B cell (primary cell): Measurements from ENCODE around the gene C20orf173. TPM values are rescaled to one million over a fixed set of nuclear protein-coding genes. Genes with fewer than 3 reads are reported as not detected.

Source experiments
- ATAC-seq: fragments of 200-7000 bp; cut with Tn5 transposase; one replicate; pipeline ENCODE4 v1.10.0; 2021; ENCODE audit warnings: low read depth, mild to moderate bottlenecking, moderate number of reproducible peaks, moderate library complexity
- CTCF ChIA-PET: fragments of 350-600 bp; sonication (Branson Sonifier 250); formaldehyde crosslinking; loops from one replicate; lab custom pipeline; 2021; ENCODE audit warnings: antibody characterized with exemption, inconsistent platforms; lab: Charles Lee
- POLR2A ChIA-PET: fragments of 350-600 bp; sonication (Branson Sonifier 250); formaldehyde crosslinking; loops from one replicate; lab custom pipeline; 2021; ENCODE audit warnings: antibody characterized with exemption; lab: Charles Lee
- DNase-seq: peaks from one replicate; pipeline ENCODE4 v3.0.0; 2013
- H2AFZ ChIP-seq: 2 replicates; pipeline ENCODE4 v1.6.1; 2012; ENCODE audit warnings: mild to moderate bottlenecking, low read depth, low read length; ENCODE audit not compliant: insufficient read depth, poor library complexity, severe bottlenecking
- H3K27ac ChIP-seq, 2 donors: 1 replicate in 1 of 2; 2 replicates in 1 of 2; pipeline ENCODE4 v1.5.1; 2012 to 2013; ENCODE audit warnings: low read length in 2 of 2, mild to moderate bottlenecking in 2 of 2, moderate library complexity in 1 of 2
- H3K27me3 ChIP-seq, 4 experiments: fragments of 200-600 bp in 1 of 4; sonication (generic) in 1 of 4; replicated peaks in 1 of 4; 1 replicate in 2 of 4; 2 replicates in 2 of 4; pipeline versions ENCODE4 v1.6.1 to v1.7.0; 2013 to 2016; ENCODE audit warnings: low read length in 3 of 4, mild to moderate bottlenecking in 2 of 4, mixed read lengths in 1 of 4, moderate library complexity in 1 of 4; ENCODE audit not compliant: insufficient read depth in 4 of 4, control insufficient read depth in 3 of 4; ENCODE audit errors: control extremely low read depth in 1 of 4
- H3K36me3 ChIP-seq, 2 experiments: replicated peaks in 1 of 2; 1 replicate in 1 of 2; 2 replicates in 1 of 2; pipeline versions ENCODE4 v1.6.1 to v1.7.1; 2013; ENCODE audit warnings: low read length in 1 of 2; ENCODE audit not compliant: insufficient read depth in 2 of 2, control insufficient read depth in 1 of 2; ENCODE audit errors: control extremely low read depth in 1 of 2, extremely low read depth in 1 of 2
- H3K4me1 ChIP-seq, 2 donors: fragments of 200-600 bp in 1 of 2; sonication (generic) in 1 of 2; 1 replicate in 1 of 2; 2 replicates in 1 of 2; pipeline versions ENCODE4 v1.5.1 to v1.6.1; 2013 to 2017; ENCODE audit warnings: low read length in 2 of 2; ENCODE audit not compliant: control insufficient read depth in 2 of 2, insufficient read depth in 2 of 2
- H3K4me2 ChIP-seq: replicated peaks from 2 replicates; pipeline ENCODE3; 2012; ENCODE audit warnings: mild to moderate bottlenecking, low read depth, low read length; ENCODE audit not compliant: poor library complexity, severe bottlenecking
- H3K4me3 ChIP-seq, 5 experiments: fragments of 200-600 bp in 1 of 5; sonication (generic) in 1 of 5; 1 replicate in 3 of 5; 2 replicates in 2 of 5; pipeline versions ENCODE4 v1.5.1 to v1.7.0; 2011 to 2016; ENCODE audit warnings: low read length in 4 of 5, mild to moderate bottlenecking in 4 of 5, low read depth in 2 of 5, control low read depth in 1 of 5, moderate library complexity in 1 of 5; ENCODE audit not compliant: insufficient read depth in 1 of 5; ENCODE audit errors: control extremely low read depth in 1 of 5, extremely low read depth in 1 of 5
- H3K79me2 ChIP-seq: fragments of 200-600 bp; sonication (generic); one replicate; pipeline ENCODE4 v1.6.0; 2016; ENCODE audit warnings: low read length; ENCODE audit not compliant: control insufficient read depth, insufficient read depth
- H3K9ac ChIP-seq: fragments of 200-600 bp; sonication (generic); 2 replicates; pipeline ENCODE4 v1.6.1; 2017; ENCODE audit warnings: mild to moderate bottlenecking, low read length, moderate library complexity
- H3K9me3 ChIP-seq, 3 donors: one replicate each; pipeline versions ENCODE4 v1.6.1 to v1.7.1; 2013; ENCODE audit warnings: low read length in 2 of 3; ENCODE audit not compliant: control insufficient read depth in 2 of 3, insufficient read depth in 1 of 3; ENCODE audit errors: control extremely low read depth in 1 of 3
- H4K20me1 ChIP-seq: 2 replicates; pipeline ENCODE4 v1.6.0; 2012; ENCODE audit warnings: mild to moderate bottlenecking, low read length; ENCODE audit not compliant: insufficient read depth, control insufficient read depth, poor library complexity, severe bottlenecking
- H3K27ac Mint-ChIP-seq: one replicate; pipeline ENCODE4 v1.8.0; 2021; ENCODE audit warnings: mixed read lengths
- H3K27me3 Mint-ChIP-seq: one replicate; pipeline ENCODE4 v1.8.0; 2021; ENCODE audit warnings: mixed read lengths
- H3K4me1 Mint-ChIP-seq: one replicate; pipeline ENCODE4 v1.8.0; 2021; ENCODE audit warnings: mixed read lengths
- H3K4me3 Mint-ChIP-seq: one replicate; pipeline ENCODE4 v1.8.0; 2021; ENCODE audit warnings: mixed read lengths
- H3K9me3 Mint-ChIP-seq: one replicate; pipeline ENCODE4 v1.8.0; 2022; ENCODE audit warnings: mixed read lengths; ENCODE audit not compliant: insufficient read depth
- CTCF ChIP-seq: fragments of 200-600 bp; IDR thresholded peaks from one replicate; pipeline ENCODE4 v1.8.0; 2022; ENCODE audit warnings: antibody characterized with exemption, mild to moderate bottlenecking
- EZH2 ChIP-seq: IDR thresholded peaks from 2 replicates; pipeline ENCODE4 v1.6.1; 2012; ENCODE audit warnings: borderline replicate concordance, low read depth, mild to moderate bottlenecking, moderate library complexity, low read length; ENCODE audit not compliant: insufficient read depth, poor library complexity, severe bottlenecking
- WGBS: methylation state at CpG from one replicate; pipeline ENCODE4 v1.1.5; 2013; ENCODE audit warnings: missing lambda C conversion rate; ENCODE audit not compliant: insufficient coverage; 5-methylcytosine and 5-hydroxymethylcytosine counted together
- intact Hi-C: fragments of 100-400 bp; cut with micrococcal nuclease; formaldehyde crosslinking; loops from one replicate; pipeline ENCODE4 v1.10.0; 2022
- polyA plus RNA-seq: library from polyadenylated mRNA; depleted of rRNA; stranded (reverse); fragments of >200 nt; gene quantifications from 2 replicates; pipeline ENCODE4 v1.2.3, GENCODE V29; 2012
- total RNA-seq, 2 donors: library from RNA; stranded (reverse); fragments of 120-200 nt in 1 of 2; gene quantifications; 1 replicate in 1 of 2; 2 replicates in 1 of 2; pipeline versions ENCODE4 v1.2.3 to v1.2.4, GENCODE V29; 2013 to 2022

Gene C20orf173
- total and polyA plus RNA-seq, 2 donors (not counting 1 experiment from before 2014, with no cell fraction given): not detected

DNA sequence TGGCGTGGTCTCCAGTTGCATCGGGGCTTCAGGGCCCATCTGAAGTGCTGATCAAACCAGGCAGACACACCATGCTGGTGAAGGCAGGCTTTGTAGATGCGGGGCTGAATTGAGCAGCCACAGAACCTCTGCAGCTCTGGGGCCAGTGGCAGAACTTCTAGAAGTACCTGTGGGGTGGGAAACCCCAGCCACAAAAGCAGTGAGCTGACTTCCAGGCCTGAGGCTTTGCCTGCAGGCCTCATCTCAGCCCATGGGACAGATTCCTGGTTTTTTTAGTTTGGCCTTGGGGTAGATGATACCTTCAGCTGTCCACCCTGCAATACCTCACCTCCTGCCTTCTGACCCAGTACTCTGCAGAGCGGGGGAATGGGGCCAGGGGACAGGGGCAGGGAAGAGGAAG is 14.1 kb downstream of the C20orf173 start:
- ATAC-seq: no peak
- H3K27ac Mint-ChIP-seq: no peak overlapping the region
- CTCF ChIA-PET: no interaction called here

More for the DNA sequence above, 14.1 kb downstream of the C20orf173 start:
- no peak overlapping the region for H3K4me3 ChIP-seq
- Mint-ChIP-seq H3K4me1 (no peaks in the 10 kb centered on the region), H3K27me3 (no peaks in the 10 kb centered on the region), H3K4me3 (no peak overlapping the region), H3K9me3 (no peaks in the 10 kb centered on the region)
- DNase-seq: no peak
- WGBS: 98% methylated on average over 4 of the region's 4 CpGs
- intact Hi-C loops: no loop called here
- no peaks in the 10 kb centered on the region for H4K20me1 ChIP-seq
- H3K27ac ChIP-seq: no peak overlapping the region
- H3K27me3 ChIP-seq: no peaks in the 10 kb centered on the region
- no peak overlapping the region for H3K4me2 ChIP-seq
- no peak for TF ChIP-seq EZH2
- TF ChIP-seq CTCF: no peak
- no peaks in the 10 kb centered on the region for H3K9me3 ChIP-seq
- H3K36me3 ChIP-seq: peaks cover 0 to 49% of the 10 kb centered on the region in 2 experiments
- no peak overlapping the region for H2AFZ ChIP-seq
- no peak overlapping the region for H3K9ac ChIP-seq
- H3K79me2 ChIP-seq: peaks cover 2% of the 10 kb centered on the region
- POLR2A ChIA-PET: no interaction called here
- no peaks in the 10 kb centered on the region for H3K4me1 ChIP-seq
